ENCODE measurements around the gene BAMBI. TPM values are rescaled to one million over a fixed set of nuclear protein-coding genes. Genes with fewer than 3 reads are reported as not detected.

Gene BAMBI
- total RNA-seq, 2 donors from 2014 or later, result 3.1 to 4.6 TPM

DNA sequence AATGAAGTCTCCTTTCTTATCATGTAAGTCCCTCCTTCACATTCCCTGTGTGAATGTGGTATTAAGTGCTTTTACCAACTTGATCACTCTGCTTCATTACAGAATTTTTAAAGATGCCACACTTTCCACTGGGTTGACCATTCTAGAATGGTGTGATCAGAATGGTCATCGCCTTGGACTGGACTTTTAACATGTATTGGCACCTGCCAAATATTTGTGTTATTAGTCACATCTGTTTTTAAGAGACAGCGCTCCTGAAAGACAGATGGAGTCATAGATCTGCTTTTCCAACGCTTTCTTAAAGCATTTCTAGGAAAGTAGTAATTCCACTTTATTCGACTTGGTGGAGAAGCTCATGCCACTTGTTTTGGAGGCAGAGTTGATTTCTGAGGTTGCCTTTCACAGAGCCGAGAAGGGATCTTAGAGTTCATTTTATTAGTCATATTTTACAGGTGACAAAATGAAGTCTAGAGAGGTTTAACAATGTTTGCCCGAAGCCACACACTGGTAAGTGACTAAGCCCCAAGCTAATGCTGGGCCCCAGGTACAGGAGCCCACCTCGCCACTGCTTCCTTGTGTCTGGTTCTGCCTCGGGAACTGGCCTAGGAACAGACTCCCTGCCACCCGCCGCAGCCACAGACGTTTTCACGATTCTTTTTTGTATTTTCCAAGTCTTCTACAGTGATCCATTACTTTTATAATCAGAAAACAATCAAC is 10.4 kb upstream of the BAMBI start:
- Histone ChIP-seq H3K9ac (ENCODE audit: low read depth in 2 of 2, low read length in 2 of 2) (no peak overlapping the region), H3K9me3 (no peaks in the 10 kb centered on the region), H3K4me3 (no peak overlapping the region), H3K4me1 (no peaks in the 10 kb centered on the region), H3K36me3 (no peaks in the 10 kb centered on the region), H3K27ac (no peak overlapping the region), H3K27me3 (peaks cover 29% of the 10 kb centered on the region)
- TF ChIP-seq, protein P1, sequence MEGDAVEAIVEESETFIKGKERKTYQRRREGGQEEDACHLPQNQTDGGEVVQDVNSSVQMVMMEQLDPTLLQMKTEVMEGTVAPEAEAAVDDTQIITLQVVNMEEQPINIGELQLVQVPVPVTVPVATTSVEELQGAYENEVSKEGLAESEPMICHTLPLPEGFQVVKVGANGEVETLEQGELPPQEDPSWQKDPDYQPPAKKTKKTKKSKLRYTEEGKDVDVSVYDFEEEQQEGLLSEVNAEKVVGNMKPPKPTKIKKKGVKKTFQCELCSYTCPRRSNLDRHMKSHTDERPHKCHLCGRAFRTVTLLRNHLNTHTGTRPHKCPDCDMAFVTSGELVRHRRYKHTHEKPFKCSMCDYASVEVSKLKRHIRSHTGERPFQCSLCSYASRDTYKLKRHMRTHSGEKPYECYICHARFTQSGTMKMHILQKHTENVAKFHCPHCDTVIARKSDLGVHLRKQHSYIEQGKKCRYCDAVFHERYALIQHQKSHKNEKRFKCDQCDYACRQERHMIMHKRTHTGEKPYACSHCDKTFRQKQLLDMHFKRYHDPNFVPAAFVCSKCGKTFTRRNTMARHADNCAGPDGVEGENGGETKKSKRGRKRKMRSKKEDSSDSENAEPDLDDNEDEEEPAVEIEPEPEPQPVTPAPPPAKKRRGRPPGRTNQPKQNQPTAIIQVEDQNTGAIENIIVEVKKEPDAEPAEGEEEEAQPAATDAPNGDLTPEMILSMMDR (IDR thresholded peaks at IDR 0.05), result no peak
- no peak for DNase-seq
- intact Hi-C loops (cut with DNase I), result loop anchor here (10.0 kb wide), 1 partner anchor 638 kb away; no protein-coding TSS in a partner anchor

DNA sequence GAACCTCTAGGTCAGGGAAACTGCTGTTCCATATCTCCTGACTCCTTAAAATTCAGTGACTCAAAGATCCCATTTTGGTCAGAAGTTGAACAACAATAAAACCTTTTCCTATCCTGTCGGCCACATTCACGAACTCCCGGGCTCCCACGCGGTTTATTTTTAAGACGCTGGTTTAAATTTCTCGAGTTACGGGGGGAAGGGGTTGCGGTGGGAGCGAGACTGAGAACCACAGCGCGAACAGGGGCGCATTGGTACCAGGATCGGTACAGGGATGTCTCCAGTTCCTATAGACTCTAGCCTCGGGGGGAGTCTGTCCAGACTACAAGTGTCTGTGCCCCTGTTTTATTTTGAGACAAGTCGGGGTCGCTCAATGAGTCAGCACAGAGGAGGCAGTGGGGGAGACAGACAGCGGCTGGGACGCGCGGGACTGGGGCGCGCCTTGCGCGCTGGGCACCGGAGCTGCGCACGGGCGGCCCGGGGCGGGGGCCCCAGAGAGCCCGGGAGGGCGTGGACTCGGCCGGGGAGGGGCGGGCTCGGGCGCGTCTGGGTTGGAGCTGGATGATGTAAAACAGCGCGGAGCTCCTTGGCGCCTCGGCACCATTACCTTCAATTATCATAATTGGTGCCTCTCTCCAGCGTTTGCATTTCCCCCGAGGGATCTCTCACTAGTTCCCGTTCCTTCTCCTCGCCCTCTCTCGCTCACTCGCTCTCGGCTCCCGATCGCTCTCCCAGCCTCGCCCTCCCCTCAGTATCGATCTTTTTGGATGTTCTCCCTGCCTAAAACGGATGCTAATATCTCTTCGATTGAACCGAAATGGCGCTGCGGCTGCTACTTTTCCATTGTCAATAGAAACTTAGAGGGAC is 8.7 kb upstream of the BAMBI start:
- TF ChIP-seq, protein P1 (IDR thresholded peaks at IDR 0.05), result no peak
- Histone ChIP-seq H3K4me3 (peak overlapping the region; percentile 8), H3K36me3 (no peaks in the 10 kb centered on the region), H3K27ac (no peak overlapping the region), H3K4me1 (no peaks in the 10 kb centered on the region), H3K9me3 (no peaks in the 10 kb centered on the region), H3K27me3 (peaks cover 29% of the 10 kb centered on the region), H3K9ac (ENCODE audit: low read depth in 2 of 2, low read length in 2 of 2) (no peak overlapping the region)
- peak; percentile 56 for DNase-seq
- intact Hi-C loops (cut with DNase I), result loop anchor here (10.0 kb wide), 1 partner anchor 636 kb away; no protein-coding TSS in a partner anchor

DNA sequence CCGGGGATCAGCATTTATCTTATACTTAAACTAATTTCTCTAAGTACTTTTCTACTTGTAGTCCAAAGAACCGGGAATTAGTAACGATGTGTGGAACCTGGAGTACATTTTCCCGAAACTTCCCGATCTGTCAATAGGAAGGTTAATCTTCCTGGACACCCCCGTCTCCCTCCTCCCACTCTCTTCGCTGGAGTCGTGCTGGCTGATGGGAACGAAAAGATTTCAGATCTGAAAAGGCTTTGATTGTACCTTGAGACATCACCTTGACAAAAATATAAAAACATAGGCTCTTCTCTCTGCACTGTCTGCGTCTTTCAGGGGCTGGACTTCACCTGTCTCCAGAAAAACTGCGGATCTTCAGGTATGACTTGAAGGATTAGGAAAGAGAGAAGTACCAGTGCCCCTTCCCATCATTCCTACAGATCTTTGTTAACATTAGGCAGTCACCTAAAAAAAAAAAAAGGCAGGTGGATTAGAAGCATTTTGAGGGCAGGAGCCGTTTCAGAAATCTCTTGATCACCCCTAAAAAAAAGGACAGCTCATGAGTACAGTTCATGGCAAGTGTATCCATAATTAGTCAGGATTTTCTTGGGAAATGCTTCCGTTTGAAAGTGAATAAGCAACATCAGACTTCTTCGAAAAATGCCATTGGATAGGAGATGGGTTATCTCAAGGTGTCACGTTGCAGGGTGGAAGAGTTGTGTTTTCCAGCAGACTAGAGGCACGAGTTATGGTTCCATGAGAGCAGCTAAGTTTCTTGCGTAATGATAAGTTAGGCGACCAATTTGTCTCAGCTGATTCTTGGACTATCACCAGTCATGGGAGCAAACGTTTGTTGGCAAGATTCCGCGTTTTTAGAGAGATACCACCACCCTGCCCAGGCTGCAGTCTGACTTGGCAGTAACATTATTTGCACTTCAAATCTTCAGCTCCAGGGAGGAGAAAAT is 7.8 kb upstream of the BAMBI start:
- DNase-seq, result no peak
- H3K27me3 ChIP-seq, result peaks cover 29% of the 10 kb centered on the region
- H3K4me1 ChIP-seq, result no peaks in the 10 kb centered on the region
- TF ChIP-seq, protein P1 (IDR thresholded peaks at IDR 0.05), result no peak
- H3K4me3 ChIP-seq, result no peak overlapping the region
- H3K27ac ChIP-seq, result no peak overlapping the region
- intact Hi-C loops (cut with DNase I), result loop anchor here (10.0 kb wide), 2 partner anchors 205 to 635 kb away; no protein-coding TSS in a partner anchor
- H3K9me3 ChIP-seq, result no peaks in the 10 kb centered on the region
- H3K36me3 ChIP-seq, result no peaks in the 10 kb centered on the region
- H3K9ac ChIP-seq (ENCODE audit: low read depth in 2 of 2, low read length in 2 of 2), result no peak overlapping the region

DNA sequence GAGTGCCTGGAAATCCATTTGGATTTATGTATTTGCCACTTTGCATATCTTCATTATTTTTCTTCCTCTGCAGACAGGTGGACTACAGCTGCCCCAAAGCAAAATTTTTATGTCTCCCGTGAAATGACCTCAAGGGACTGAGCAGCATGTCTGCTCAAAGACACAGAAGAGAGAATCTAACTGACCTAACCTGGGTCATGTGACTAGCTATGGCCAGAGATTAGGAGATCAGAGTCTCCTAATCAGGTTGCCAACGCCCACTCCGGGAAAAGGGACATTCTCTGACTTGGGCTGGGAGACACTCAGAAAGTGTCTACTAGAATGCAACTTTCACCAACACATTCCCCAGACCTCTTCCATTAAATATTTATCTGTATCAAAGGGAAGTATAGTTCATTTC is 2.5 kb upstream of the BAMBI start:
- peaks cover 3% of the 10 kb centered on the region for H3K4me1 ChIP-seq
- H3K27ac ChIP-seq, result no peak overlapping the region
- no peaks in the 10 kb centered on the region for H3K36me3 ChIP-seq
- peaks cover 39% of the 10 kb centered on the region for H3K27me3 ChIP-seq
- intact Hi-C loops (cut with DNase I), result loop anchor here (5.0 to 10.0 kb wide), 2 partner anchors 200 to 318 kb away; no protein-coding TSS in a partner anchor
- H3K9ac ChIP-seq (ENCODE audit: low read depth in 2 of 2, low read length in 2 of 2), result no peak overlapping the region
- TF ChIP-seq, protein P1 (IDR thresholded peaks at IDR 0.05), result no peak
- no peaks in the 10 kb centered on the region for H3K9me3 ChIP-seq
- no peak overlapping the region for H3K4me3 ChIP-seq
- DNase-seq, result no peak

Data from colonic mucosa (tissue), 4 donors.